CD4-positive, alpha-beta T cell treated with Interleukin-6 for 4 hours (primary cell): ENCODE data around the gene RORC.
"Not testable (repeated sequence)": the region's sequence is repeated elsewhere in the genome, so short reads cannot be mapped to it uniquely, and the experiment has no call there.

Experiments used
- DNase-seq: peaks from one replicate; pipeline ENCODE4 v3.0.0-alpha.2; 2020; ENCODE audit warnings: mixed read lengths

RORC gene

DNA sequence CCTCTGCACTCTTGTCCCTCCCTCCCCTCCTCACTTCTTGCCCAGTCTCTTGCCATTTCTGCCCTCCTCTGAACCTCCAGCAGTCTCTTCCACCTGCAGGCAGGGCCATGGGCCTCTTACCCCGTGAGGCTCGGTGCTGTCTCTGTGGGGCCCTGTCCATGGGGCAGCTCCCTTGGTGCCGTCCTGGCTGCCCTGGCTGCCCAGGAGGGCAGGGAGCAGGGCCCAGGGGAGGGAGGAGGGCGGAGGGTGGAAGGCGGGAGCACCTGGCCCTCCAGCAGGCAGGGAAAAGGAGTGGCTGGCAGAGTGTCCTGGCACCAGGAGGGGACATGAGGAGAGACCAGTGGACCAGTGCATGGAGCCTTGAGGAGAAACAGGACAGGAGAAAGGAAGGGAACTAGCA lies at the start of gene RORC:
Gene RORC (minus strand): TSS at position 198 of the 400 bp plus-strand sequence. CDS start 38 bp downstream, at position 160.
- no peak for DNase-seq

DNA sequence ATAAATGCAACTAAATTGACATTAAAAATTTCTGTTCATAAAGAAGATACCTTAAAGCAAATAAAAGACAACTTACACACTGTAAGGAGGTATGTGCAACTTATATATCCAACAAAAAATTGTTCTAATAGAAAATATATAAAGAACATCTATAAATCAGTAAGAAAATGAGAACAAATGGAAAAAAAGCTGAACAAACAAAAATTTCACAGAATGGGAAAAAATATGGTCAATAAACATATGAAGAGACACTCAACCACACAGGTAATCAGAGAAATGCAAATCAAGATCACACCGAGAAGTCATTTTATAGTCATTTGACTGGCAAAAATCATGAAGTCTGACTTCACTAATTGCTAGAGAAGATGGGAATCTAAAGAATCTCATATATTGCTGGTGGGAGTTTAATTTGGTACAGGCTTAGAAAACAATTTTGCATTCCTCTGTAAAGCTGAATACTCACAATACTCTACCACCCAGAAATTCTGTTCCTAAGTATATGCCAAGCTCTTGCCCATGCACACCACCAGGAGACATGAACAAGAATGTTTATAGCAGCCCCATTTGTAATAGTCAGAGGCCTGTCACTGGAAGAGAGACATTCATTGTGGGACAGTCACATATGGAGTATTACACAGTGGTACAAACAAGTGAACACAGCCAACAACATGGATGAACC lies 44.0 kb upstream of the RORC start:
- DNase-seq = no peak

DNA sequence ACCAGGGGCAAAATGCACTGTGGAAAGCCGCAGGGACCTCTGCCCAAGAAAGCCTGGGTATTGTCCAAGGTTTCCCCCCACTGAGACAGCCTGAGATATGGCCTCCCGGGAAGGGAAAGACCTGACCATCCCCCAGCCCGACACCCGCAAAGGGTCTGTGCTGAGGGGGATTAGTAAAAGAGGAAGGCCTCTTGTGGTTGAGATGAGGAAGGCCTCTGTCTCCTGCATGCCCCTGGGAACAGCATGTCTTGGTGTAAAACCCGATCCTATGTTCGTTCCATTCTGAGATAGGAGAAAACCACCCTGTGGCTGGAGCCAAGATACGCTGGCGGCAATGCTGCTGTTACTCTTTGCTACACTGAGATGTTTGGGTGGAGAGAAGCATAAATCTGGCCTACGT lies 41.2 kb upstream of the RORC start:
- DNase-seq = not testable (repeated sequence)

DNA sequence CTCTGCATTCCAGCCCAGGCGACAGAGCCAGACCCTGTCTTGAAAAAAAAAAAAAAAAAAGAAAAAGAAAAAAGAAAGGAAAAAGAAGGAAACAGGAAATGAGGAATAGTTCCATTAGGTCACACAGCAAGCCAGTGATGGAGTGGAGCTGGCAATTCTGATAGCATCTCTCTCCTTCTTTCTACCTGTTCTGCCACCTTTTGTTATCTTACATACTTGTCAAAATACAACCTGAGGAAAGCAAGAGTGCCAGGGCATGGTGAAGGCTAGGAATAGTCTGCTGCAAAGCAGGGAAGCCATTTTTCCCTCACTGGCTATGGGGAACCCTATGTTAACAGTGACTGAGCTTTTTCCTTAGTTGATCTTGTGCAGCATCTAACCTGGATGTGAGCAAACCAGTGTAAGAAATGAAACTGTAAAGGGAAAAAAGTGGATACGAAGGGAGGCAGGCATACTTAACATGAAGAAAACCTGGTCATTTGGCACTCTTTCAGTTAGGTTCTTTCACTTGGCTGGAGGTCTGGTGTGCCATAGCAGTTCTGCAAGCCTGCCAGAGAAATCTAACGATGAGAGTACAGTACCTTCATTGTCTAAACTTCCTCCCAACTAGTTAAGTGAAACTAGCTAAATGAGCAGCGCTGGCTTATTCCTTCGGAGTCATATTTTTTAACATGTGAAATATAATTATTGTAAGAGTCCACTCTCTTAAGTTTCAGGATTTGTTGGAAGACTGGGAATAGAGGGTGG lies 39.9 kb upstream of the RORC start:
- DNase-seq = no peak

DNA sequence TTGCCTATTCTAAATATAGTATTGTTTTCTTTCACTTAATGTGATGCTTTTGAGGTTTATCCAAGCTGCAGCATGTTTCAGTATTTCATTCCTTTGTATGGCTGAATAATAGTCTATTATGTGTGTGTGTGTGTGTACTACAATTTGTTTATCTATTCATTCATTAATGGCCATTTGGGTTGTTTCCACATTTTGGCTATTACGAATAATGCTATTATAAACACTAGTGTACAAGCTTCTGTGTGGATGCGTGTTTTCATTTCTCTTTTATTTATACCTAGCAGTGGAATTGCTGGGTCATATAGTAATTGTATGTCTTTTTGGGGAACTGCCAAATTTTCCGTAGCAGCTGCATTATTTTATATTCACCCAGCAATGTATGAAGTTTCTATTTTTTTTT lies 36.9 kb upstream of the RORC start:
- DNase-seq = no peak

DNA sequence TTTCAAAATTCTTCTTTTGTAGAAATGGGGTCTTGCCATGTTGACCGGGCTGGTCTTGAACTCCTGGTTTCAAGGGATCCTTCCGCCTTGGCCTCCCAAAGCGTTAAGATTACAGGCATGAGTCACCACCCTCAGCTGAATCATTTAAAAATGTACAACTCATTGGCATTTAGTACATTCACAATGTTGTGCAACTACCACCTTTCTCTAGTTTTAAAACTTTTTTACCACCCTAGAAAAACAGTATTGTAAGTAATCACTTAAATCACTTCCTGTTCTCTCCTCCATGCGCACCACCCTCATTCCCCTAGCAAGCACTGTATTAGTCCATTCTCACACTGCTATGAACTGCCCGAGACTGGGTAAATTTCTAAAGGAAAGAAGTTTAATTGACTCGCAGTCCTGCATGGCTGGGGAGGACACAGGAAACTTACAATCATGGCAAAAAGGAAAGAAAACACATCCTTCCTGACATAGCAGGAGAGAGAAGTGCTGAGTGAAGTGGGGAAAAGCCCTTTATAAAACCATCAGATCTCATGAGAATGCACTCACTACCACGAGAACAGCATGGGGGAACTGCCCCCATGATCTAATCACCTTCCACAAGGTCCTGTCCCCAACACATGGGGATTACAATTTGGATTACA lies 36.3 kb upstream of the RORC start:
- no peak for DNase-seq

DNA sequence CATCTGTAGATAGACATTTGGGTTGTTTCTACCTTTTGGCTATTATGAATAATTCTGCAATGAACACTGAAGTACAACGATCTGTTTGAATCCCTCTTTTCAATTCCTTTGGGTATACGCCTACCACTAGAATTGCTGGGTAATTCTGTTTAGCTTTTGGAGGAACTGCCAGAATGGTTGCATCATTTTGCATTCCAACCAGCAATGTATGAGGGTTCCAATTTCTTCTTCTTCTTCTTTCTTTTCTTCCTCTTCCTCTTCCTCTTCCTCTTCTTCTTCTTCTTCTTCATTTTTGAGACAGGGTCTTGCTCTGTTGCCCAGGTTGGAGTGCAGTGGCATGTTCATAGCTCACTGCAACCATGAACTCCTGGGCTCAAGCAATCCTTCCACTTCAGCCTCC lies 35.7 kb upstream of the RORC start:
- no peak for DNase-seq

DNA sequence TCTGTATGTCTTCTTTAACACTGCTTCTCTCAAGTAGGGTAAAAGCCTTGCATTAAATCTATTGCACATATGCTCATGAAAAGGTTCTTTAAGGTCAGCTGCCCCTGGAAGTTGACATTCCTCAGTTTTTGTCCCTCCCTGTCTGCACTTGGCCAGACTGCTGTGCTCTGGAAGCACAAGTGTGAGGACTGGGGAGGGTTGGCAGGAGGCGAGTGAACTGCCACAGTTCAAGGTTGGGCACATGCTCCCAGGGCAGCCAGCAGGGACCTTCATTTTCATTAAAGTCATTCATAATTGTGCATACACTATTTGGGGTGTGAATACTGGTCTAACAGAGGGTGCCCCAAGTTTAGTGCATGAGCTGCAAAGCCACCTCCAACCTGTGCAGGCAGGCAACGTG lies 32.8 kb upstream of the RORC start:
- no peak for DNase-seq

DNA sequence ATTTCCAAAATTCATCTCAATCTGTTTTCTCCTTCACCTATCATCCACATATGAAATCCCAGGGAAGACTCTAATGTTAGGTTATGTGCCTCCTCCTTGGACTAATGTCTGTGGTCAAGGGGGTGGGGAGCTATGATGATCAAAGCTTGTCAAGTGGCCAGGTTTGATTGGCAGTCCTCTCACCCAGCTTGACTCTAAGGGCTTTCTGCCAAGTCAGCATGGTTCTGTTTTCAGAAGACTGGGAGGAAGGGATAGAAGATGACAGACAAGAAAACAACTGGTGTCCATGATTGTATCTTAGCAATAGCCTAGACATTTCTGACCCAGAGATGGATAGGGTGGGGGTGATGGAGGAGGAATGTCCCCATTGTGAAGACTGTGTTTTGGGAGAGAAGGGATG lies 31.0 kb upstream of the RORC start:
- no peak for DNase-seq

DNA sequence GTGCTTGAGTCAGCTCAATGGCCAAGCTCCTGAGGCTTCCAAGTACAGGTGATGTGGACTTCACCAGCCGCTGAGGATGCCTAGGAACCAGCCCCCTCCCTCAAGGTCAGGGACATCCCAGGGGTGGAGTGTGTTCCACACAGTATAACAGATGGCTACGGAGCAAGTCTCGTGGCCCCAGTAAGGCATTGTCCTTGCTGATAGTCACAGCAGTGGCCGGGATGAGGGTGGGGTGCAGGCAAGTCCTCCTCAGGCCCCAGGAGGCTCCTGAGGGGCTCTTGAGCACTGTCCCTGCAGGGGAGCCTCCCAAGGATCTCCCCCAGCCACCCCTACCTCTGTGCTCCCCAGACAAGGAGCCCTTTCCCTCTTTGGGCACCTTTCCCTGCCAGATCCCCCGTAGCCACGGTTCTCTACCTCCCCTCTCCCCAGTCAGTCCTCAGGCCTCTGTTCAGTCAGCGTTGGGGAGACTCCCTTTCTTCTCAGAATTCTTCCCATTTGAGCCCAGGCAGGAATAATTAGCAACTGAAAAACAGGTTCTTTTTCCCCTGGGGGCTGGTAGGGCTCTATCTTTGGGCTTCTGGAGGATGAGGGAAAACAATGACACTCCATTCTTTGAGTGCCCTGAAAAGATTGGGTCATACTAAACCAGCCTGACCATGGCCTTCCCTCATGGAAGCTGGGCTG lies 29.0 kb upstream of the RORC start:
- DNase-seq = no peak

DNA sequence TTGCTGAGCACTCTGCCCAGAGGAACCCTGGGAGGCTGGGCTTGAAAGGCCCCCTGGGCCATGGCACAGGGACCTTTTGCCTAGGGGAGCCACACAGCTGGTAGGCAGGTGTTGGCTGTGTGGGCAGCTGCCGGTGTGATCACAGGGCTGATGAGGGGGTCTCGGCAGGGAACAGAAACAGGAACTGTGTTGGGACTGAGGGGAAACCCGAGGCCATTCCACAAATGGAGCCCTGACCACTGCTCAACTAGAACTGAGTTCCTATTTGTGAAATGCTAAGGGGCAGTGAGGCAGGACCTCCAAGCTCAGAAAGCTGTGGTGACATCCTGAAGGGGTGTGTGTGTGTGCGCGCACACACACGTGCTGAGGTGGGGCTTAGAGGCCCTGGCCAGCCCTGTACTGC lies 28.3 kb upstream of the RORC start:
- DNase-seq = no peak

DNA sequence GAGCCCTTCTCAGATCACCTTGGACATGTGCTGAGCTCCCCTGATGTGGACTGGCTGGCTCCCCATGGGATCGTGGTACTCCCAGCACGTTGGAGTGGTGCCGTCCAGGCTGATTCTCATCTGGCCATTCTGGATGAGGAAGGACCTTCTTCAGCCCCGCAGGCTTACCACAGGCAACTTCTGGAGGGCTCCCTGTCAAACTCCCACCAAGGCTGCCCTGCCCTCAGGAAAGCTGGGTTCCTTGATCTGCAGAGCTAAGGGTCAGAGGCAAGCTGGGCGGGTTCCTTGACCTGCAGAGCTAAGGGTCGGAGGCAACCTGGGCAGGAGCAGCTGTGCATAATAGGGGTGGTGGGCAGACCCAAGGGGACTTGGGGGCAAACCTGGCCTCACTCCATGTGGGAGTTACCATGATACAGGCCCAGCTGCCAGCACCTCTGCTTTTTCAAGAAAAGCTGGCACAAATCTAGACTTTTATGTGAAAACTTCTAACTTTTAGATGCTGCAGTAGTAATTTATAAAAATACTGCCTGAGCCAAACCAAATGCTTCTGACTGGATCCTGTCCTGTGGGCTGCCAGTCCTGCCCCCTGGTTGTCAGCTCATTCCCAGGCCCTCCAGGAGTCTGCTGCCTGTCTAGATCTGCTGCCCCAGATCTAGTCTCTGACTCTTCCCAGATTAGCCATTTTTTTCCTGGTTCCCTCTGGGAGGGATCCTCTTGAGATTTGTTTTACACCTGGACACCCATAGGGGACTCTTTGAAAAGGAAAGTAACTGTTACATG lies 27.5 kb upstream of the RORC start:
- no peak for DNase-seq

DNA sequence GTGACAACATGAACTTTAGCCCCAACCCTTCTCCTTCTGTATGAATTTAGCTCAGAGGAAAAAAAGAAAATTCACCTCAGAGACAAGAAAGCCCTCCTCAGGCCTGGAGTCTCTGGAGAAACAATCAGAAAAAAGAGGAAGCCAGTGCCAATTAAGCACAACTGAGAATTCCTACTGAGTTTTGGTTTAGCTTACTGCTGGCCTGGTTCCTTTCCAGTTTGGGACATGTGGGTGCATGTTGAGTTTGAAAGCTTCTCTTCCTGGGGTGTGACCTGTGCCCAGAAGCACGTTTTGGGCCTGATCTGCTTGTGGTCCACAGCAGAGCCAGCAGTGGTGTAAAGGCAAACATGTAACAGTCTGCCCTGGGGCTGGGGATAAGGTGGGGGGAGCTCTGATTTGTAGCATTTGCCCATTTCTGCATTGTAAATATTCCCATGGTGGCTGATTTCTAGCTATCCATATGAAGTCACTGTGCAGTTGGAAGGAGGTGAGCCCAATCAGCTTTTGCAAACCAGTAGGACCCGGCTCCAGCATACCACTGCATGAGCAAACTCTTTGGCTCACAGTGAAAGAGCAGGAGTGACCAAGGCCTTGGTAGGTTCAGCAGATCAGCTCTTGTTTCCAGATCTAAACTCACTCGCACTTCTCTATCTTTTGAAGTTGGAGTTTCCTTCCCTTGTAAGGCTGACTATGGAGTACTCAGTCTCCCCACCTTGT lies 26.6 kb upstream of the RORC start:
- DNase-seq = no peak

DNA sequence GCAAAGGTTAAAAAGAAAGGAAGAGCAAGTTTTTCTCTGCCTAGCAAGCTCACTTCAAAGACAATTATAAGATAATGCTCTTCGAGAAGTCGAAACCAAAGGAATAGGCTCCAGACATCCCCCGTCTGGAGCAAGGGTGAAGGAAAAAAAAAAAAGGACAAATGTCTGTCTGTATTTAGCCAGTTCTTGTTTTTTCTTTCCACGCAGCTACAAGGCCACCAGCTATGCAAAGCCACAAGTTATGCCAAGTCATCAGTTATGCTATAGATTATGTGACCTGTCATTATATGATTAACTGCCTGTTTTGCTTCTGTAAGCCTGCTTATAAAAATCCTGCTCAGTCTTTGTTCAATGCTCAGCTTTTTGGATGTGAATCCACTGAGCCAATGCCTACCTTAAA lies 24.3 kb upstream of the RORC start:
- no peak for DNase-seq

DNA sequence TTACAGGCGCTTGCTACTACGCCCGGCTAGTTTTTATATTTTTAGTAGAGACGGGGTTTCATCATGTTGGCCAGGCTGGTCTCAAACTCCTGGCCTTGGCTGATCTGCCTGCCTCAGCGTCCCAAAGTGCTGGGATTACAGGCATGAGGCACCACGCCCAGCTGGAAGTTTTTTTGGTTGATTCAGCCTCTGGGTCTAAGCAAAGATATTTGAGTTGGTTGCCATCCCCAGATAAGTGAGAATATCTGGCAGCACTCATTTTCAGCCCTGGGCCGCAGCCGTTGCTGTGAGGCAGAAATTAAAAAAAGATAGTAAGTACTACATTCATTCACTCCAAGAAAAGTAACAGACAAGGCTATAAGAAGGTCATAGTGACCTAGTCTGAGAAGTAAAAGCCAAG lies 23.9 kb upstream of the RORC start:
- not testable (repeated sequence) for DNase-seq

DNA sequence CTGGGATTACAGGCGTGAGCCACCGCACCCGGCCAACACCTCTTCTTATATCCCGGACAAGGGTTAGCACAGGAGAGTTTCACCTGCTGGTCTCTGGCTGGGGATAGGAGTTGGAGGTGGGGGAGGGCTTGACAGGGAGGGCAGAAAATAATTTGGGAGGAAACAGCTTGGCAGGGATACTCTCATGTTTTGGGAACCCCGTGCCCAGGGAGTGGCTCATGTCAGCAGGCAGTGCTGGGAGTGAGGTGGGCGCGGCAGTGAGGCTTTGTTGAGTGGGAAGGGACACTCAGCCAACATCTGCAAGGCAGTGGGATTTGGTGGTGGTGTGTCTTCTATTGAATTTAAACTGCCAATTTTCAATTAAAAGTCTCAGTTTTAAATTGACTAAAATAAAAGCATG lies 23.1 kb upstream of the RORC start:
- no peak for DNase-seq

DNA sequence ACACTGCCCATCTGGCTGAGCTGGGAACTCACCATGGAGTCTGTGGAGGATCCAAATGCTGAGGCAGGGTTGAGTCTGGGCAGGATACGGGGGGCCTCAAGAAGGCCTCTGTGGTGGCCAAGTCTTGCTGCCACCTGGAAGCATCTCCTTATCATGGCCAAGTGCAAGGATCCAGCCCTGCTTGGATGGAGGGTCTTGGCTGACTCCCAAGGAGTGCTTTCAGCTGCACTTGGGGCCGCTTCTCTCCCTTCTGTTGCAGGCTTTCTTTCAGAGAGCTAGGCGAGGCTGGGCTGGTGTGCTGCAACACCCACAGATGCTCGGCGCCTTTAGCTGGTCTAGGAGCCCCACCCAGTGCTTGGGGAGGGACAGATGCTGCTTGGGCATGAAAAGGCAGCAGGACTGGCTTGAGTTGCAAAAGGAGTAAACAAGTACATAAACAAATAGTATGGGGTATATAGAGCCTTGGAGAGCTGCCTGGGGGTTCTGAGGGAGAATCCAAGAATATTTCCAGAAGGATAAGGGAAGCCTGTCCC lies 21.9 kb upstream of the RORC start, which contains the start of gene THEM5:
Gene THEM5 (minus strand): TSS at position 302 of the 533 bp plus-strand sequence. CDS start 147 bp downstream, at position 155.
- DNase-seq = no peak

DNA sequence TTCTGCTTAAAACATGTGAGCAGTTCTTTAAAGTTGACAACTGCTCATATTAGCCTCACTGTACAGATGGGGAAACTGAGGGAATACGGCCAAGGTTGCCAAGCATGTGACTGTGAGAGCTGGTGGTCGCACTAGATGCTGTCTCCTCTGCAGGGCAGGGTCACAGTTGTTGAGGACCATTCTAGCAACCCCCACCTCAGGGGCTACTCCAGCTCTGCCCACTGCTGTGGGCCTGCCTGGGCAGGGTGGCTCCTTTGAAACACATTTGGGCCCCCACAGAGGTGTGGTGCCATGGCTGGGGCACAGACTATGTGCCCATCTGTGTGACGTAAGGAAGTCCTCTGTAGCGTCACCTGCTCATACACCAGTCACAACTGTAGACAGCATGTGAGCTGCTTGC lies 21.1 kb upstream of the RORC start:
- no peak for DNase-seq

DNA sequence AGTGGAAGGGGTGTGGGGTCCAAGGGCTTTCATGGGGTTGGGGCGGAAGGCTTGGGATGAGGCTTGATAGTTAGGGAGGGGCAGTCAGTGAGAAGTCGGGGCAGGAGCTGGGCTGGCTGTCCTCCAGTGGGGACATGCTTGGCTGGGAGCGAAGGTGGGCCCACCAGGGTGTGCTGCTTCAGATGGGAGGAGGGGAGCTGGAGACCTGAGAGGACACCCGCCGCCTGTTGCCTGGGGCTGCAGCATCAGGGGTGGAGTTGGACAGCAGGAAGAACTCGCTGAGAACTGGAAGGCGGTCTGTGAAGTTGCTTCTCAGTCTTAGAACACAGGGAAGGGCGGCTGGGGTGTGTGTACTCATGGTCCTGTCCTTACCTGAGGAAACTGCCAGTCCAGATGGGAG lies 20.3 kb upstream of the RORC start:
- no peak for DNase-seq

DNA sequence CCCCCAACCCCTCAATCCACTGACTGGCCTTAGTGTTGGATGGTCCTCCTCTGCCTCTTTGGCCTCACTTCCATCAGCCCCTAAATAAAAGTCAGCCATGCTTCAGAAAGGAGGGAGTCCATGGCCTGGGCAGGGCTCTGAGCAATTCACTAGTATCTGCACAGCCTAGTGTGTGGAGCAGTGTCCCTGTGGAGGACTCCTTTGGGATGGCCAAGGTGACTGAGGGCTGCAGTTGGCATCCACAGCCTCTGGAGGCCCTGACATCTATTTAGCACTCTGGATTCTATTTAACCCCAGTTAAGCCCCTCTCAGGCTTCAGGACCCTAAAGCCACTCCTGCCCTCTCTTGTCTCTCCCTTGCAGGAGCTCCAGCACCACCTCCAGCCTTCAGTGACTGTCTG lies 18.3 kb upstream of the RORC start:
- DNase-seq = no peak

DNA sequence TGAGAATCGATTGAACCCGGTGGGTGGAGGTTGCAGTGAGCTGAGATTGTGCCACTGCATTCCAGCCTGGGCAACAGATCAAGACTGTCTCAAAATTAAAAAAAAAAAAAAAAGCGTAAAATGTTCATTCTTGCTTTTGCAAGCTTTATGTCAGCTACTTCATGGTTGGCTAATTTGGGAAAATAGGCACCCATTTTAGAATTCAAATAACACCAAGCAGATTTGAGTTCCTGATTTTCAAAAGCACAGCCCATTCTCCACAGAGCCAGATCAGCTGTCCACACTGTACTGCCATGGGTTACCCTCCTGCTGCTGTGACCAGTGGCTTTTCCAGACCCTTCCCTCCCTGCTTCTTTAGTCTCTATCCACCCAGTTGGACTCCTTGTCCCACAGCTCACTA lies 17.5 kb upstream of the RORC start:
- DNase-seq = no peak
